SK-N-MC (cell line): Measurements from ENCODE around the gene FAM13A.

Experiments
- DNase-seq: peaks from one replicate; pipeline ENCODE4 v3.0.0-alpha.2; 2011; ENCODE audit warnings: low read depth, low spot score
- H3K27ac ChIP-seq: fragments of 200-600 bp; sonication (generic); 2 replicates; pipeline ENCODE4 v1.5.1; 2016; ENCODE audit warnings: mixed run types
- H3K36me3 ChIP-seq: fragments of 200-600 bp; sonication (generic); 2 replicates; pipeline ENCODE4 v1.6.1; 2017; ENCODE audit warnings: antibody characterized with exemption, low read length, mixed read lengths; ENCODE audit not compliant: insufficient read depth
- H3K4me3 ChIP-seq: fragments of 200-600 bp; sonication (generic); 2 replicates; pipeline ENCODE4 v1.5.1; 2016
- H3K9ac ChIP-seq: fragments of 200-600 bp; sonication (generic); 2 replicates; pipeline ENCODE4 v1.8.0; 2017; ENCODE audit warnings: mixed run types, mixed read lengths; ENCODE audit not compliant: insufficient read length
- H3K9me3 ChIP-seq: fragments of 200-600 bp; sonication (generic); 2 replicates; pipeline ENCODE4 v1.6.1; 2017; ENCODE audit warnings: low read depth, mild to moderate bottlenecking, antibody characterized with exemption, low read length, moderate library complexity, mixed read lengths
- EZH2 ChIP-seq: fragments of 200-600 bp; sonication (generic); IDR thresholded peaks from one replicate; pipeline ENCODE4 v1.6.1; 2017; ENCODE audit warnings: antibody characterized with exemption
- FOXP2 ChIP-seq: optimal IDR thresholded peaks from 2 replicates; pipeline ENCODE3; 2011; ENCODE audit warnings: mild to moderate bottlenecking, moderate library complexity; ENCODE audit not compliant: insufficient read depth; ENCODE audit errors: extremely low read length, control extremely low read depth
- POLR2AphosphoS5 ChIP-seq: IDR thresholded peaks from 2 replicates; pipeline ENCODE4 v1.6.1; 2012; ENCODE audit warnings: mild to moderate bottlenecking, low read depth, low read length, borderline replicate concordance

The FAM13A gene

DNA sequence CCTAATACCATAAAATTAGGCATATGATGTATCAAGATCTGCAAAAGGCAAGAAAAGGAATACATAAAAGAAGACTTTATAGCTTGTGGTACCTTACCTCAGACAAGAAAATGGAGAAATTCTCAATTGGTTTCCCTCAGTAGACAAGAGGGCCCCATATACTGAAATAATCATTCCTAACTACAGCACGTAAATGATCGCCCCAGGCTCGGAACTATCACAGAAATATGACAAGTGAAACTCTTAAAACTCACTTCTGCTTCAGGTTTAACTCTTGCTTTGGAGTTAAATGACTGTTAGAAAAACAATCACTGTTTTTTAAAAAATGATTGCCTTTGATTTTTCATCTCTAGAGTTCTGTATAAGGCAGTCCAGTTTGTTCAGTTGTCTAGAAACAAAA, 320.7 kb downstream of the FAM13A start:
- no peak overlapping the region for H3K4me3 ChIP-seq
- TF ChIP-seq POLR2AphosphoS5 (no peak), FOXP2 (no peak), EZH2 (no peak)
- no peak overlapping the region for H3K27ac ChIP-seq
- DNase-seq, result no peak
- H3K9ac ChIP-seq, result no peak overlapping the region
- H3K36me3 ChIP-seq, result peaks cover 8% of the 10 kb centered on the region; the same call in 1 of the 2 replicates
- H3K9me3 ChIP-seq, result no peaks in the 10 kb centered on the region

GRCh38 chr4:88735564-88735963, 321.4 kb downstream of the FAM13A start:
- no peaks in the 10 kb centered on the region for H3K9me3 ChIP-seq
- H3K4me3 ChIP-seq, result no peak overlapping the region
- no peak for DNase-seq
- no peak overlapping the region for H3K27ac ChIP-seq
- no peak overlapping the region for H3K9ac ChIP-seq
- no peak for TF ChIP-seq FOXP2
- TF ChIP-seq EZH2, result no peak
- TF ChIP-seq POLR2AphosphoS5, result no peak
- peaks cover 11% of the 10 kb centered on the region; the same call in 1 of the 2 replicates for H3K36me3 ChIP-seq

DNA sequence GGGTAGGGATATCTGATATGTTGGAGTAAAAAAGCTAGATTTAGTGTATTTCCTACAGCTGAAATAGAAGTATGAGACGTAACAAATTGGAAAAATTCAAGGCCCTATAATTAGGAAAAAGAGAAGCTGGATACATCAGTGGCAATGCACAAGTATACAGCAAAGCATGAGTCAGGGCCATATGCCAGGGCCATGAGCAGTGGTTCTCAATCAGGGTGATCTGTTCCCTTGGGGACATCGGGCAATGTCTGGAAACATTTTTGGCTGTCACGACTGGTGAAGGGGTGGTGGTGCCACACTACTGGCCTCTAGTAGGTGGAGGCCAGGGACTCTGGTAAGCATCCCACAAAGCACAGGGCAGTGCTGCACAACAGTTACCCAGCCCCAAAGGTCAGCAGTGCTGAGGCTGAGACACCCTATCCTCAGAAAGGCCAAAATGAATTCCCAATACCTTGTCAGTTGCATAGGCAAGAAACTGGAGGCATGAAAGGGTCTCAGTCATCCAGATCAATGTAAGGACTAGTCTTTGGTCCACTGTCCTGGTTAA, 322.5 kb downstream of the FAM13A start:
- Histone ChIP-seq H3K36me3 (peaks cover 22% of the 10 kb centered on the region), H3K9ac (no peak overlapping the region), H3K27ac (no peak overlapping the region), H3K4me3 (no peak overlapping the region), H3K9me3 (no peaks in the 10 kb centered on the region)
- TF ChIP-seq FOXP2 (no peak), EZH2 (no peak), POLR2AphosphoS5 (no peak)
- no peak for DNase-seq

DNA sequence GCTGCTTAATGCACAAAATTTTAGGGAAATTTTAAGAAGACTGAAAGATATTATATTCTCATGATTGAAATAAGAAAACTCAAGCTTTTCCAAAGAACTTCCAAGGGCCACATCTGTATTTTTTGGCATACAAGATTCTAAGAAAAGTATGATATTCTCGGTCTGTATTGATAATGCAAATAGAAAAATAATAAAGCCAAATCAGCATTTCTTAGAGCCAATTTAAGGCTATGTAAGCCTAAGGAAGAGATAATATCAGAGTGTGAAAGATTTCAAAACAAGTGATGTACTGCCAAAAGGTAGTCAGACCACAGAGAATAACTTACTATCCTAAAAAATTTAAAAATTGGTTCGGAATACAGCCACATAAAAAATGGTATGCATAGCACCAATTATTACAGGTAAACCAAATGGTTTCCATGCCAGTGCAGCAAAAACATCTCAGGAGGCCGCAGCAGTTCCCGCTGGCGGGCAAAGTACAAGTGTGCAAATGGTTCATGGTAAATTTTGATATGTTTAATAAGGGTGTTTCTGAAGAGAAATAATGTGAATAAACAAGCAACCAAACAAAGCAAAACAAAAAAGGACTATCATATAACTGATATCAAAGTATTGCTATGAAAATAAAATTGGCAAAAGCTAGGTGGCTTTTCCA, 324.1 kb downstream of the FAM13A start:
- no peak for TF ChIP-seq EZH2
- DNase-seq, result no peak
- no peak overlapping the region for H3K4me3 ChIP-seq
- H3K9me3 ChIP-seq, result no peaks in the 10 kb centered on the region
- H3K36me3 ChIP-seq, result peaks cover 26% of the 10 kb centered on the region
- H3K9ac ChIP-seq, result no peak overlapping the region
- H3K27ac ChIP-seq, result no peak overlapping the region

DNA sequence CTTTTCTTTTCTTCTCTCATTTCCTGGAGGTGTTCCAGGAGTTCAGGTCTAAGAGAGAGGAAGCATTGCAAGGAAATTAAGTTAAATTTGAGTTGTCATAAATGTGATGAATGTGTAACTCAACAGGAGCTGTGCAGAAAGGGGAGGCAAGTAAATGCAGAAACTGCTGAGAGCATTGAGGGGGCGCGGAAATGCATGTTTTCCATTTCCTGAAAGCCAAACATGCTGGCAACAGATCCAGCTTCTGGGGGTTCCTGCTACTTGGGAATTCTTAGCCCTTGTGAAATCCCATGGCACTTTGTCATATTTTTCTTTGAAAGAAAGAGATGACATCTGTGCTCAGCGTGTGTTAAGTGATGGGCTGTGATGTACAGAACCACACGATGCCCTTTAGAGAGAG, 325.6 kb downstream of the FAM13A start:
- no peak for TF ChIP-seq EZH2
- TF ChIP-seq FOXP2, result peak; percentile 78

GRCh38 chr4:88730811-88731210, 326.2 kb downstream of the FAM13A start:
- no peaks in the 10 kb centered on the region for H3K9me3 ChIP-seq
- DNase-seq, result no peak
- peaks cover 33% of the 10 kb centered on the region for H3K36me3 ChIP-seq
- H3K9ac ChIP-seq, result no peak overlapping the region
- no peak overlapping the region for H3K27ac ChIP-seq
- H3K4me3 ChIP-seq, result no peak overlapping the region
- TF ChIP-seq FOXP2, result no peak
- no peak for TF ChIP-seq POLR2AphosphoS5
- no peak for TF ChIP-seq EZH2

More for the DNA sequence above, 325.6 kb downstream of the FAM13A start:
- peak; percentile 59 for DNase-seq
- no peaks in the 10 kb centered on the region for H3K9me3 ChIP-seq
- peaks cover 33% of the 10 kb centered on the region for H3K36me3 ChIP-seq
- H3K4me3 ChIP-seq, result no peak overlapping the region
- no peak overlapping the region for H3K9ac ChIP-seq
- no peak overlapping the region for H3K27ac ChIP-seq

DNA sequence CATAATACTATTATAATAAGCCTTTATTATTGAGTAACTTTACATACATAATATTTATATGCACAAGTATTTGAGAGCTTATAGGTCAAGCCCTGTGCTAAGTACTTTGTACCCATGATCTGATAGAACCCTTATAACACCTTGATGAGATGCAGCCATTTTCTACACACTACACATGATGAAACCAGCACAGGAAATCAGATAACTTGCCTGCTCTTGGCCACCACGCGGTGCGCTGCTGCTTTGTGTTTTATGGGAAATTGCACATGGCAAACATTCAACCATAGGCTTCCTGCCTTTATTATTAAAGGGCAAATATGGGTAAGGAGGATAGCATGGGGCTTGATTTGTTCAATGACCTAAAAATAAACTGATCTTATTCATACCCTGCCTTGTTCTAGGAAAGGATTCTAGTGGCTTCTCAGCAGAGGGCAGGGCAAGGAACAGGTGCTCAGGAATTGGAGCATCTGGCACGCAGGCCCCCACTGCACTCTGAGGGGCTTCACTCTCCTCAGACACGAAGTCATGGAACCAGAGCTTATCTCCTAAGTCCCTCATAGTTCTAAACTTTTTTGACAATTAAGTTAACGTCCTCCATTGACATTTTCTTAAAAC, 327.7 kb downstream of the FAM13A start:
- no peak overlapping the region for H3K9ac ChIP-seq
- H3K36me3 ChIP-seq, result peaks cover 31% of the 10 kb centered on the region
- no peak overlapping the region for H3K27ac ChIP-seq
- no peak for DNase-seq
- TF ChIP-seq POLR2AphosphoS5, result no peak
- no peak for TF ChIP-seq FOXP2
- no peak for TF ChIP-seq EZH2
- no peak overlapping the region for H3K4me3 ChIP-seq
- H3K9me3 ChIP-seq, result no peaks in the 10 kb centered on the region

DNA sequence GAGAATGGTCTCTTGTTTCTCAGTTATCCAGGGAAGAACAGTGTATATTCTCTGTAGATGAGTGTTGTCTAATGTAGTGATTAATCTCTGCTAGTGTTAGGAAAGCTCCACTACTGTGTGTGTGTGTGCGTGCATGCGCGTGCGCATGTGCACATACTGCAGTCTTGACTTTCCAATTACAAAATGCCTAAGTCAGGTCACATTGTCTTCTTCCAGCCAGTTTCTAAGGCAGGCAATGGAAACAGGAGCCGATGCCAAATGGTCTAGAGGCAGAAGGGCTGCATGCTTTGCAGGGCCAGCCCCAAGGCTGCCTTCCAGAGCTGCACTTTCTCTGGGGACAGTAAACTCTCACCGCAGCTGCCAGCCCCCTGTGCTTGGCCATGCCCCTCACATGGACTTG, 328.8 kb downstream of the FAM13A start:
- Histone ChIP-seq H3K27ac (no peak overlapping the region), H3K4me3 (no peak overlapping the region), H3K9ac (no peak overlapping the region), H3K9me3 (no peaks in the 10 kb centered on the region), H3K36me3 (peaks cover 31% of the 10 kb centered on the region)
- TF ChIP-seq FOXP2 (no peak), EZH2 (no peak), POLR2AphosphoS5 (no peak)
- DNase-seq, result no peak
